IPS-11a (cell line): Measurements from ENCODE around the gene NTM.
"Not testable (repeated sequence)": the region's sequence is repeated elsewhere in the genome, so short reads cannot be mapped to it uniquely, and the experiment has no call there.

ENCODE experiments used
- H3K4me3 ChIP-seq: one replicate; pipeline ENCODE4 v1.5.1; 2013; ENCODE audit warnings: low read depth, low read length, control low read depth

The NTM gene

GRCh38 chr11:132349811-132350733, 979.7 kb downstream of the NTM start:
- no peak overlapping the region for H3K4me3 ChIP-seq

DNA sequence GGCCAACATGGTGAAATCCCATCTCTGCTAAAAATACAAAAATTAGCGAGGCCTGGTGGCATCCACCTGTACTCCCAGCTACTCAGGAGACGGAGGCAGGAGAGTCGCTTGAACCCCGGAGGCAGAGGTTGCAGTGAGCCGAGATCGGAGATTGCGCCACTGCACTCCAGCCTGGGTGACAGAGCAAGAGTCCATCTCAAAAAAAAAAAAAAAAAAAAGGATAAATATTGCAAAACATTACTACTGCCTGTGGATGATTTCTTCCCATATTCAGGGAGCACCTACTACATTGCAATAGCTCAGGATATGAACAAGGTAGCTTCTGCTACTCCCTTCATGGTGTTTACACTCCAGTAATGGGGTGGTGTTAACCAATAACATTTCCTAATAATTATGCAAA, 980.6 kb downstream of the NTM start:
- no peak overlapping the region for H3K4me3 ChIP-seq

GRCh38 chr11:132352497-132352896, 982.1 kb downstream of the NTM start:
- no peak overlapping the region for H3K4me3 ChIP-seq

DNA sequence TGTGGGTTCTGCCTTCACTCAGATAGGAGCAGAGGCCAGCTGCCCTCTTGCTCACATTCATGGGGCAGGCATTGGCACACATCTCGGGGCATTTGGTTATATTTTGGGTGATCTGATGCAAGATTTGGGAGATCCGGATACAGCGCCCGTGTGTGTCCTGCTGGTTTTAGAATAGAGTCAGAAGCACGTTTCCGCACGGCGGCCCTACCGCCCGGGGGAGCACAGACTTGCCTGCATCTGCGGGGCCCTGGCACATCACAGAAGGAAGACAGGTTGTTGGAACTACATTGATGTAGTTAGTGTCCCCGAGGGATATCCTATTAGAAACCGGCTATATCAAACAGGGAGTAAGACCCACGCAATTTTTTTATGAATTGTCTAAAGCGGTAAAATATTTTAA, 982.8 kb downstream of the NTM start:
- H3K4me3 ChIP-seq, result no peak overlapping the region

DNA sequence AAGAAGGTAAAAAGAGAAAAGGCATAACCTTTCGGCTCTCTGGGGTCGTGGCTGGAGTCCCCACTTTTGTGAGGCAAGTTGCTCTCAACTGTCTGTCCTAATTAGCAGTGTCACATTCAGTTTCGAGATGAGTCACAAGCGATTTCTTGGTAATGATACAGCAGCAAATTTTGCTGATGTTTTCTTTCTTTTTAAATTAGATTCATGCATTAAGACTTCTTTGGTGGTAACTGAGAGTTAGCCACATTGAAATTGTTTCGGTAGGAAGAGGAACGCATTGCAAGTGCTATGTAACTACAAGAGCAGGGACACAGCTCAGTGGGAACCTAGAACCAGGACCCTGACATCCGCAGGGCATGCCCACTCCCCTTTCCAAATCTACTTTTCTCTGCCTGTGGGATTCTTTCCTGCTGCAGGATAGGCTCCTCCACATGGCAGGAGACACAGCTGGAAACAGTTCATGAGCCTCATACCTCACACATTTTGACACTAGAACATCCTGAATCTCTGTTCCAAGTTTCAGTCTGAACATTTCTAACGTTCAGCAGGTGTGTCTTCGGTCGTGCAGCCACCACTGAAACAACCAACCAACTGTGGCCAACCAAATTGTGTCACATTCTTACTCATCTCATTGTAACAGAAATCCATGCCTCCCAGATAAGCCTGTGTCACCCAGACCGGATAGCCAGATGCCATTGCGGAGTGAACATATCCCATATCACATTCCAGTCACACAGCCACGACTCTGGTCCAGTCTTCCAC, 987.6 kb downstream of the NTM start:
- H3K4me3 ChIP-seq, result no peak overlapping the region

DNA sequence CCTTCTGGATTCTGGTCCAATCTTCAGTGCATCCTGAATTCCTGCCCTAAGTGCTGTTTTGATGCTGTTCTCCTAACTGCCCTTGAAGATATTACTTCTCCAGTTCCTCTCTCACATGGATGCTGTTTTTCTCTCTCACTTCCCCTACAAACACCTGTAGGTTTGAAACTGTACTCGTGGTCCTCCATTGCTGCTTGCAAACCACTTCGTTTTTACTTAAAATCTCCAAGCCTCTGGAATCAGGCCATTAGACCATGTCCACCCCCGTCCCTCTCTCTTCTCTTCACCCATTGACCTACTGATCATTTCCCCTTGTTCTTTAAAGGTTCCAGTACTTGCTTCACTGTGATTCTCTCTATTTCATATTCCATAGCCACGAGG, 988.1 kb downstream of the NTM start:
- H3K4me3 ChIP-seq, result no peak overlapping the region

DNA sequence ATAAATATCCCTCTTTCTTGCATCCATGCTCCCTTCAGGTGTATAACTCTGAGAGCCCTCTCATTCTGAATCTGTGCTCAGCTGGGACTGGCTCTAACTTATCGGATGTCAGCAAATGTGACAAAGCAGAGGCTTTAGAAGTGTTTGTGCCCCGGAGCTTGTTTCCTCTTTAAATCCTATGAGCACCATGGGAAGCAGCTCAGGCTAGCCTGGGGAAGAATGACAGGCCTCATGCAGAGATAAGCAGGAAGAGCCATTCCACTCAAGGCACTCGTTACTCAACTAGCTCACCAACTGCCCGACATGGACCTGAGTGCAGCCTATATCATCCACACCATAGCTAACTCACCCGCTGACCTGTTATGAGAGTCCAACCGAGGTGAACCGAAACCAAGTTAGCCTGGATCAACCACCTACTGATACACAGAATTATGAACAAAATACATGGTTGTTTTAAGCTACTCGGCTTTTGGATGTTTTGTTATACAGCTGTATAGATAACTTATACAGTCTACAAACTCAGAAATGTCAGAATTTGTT, 990.7 kb downstream of the NTM start:
- H3K4me3 ChIP-seq, result no peak overlapping the region

GRCh38 chr11:132365650-132366049, 995.2 kb downstream of the NTM start:
- no peak overlapping the region for H3K4me3 ChIP-seq

GRCh38 chr11:132367293-132367692, 996.9 kb downstream of the NTM start:
- no peak overlapping the region for H3K4me3 ChIP-seq

GRCh38 chr11:132370114-132370513, 999.7 kb downstream of the NTM start:
- H3K4me3 ChIP-seq, result not testable (repeated sequence)

GRCh38 chr11:132373405-132374143, 1003.2 kb downstream of the NTM start:
- H3K4me3 ChIP-seq, result no peak overlapping the region

DNA sequence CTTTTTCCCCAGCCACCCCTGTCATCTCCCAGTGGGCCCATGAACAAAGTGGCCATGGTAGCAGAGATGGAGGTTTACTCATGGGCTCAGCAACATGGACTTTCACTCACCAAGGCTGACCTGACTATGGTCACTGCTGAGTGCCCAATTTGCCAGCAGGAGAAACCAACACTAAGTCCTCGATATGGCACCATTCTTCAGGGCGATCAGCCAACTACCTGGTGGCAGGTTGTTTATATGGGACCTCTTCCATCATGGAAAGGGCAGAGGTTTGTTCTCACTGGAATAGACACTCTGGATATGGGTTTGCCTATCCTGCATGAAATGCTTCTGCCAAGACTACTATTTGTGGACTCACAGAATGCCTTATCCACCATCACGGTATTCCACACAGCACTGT, 1009.1 kb downstream of the NTM start:
- no peak overlapping the region for H3K4me3 ChIP-seq
